ENCODE data around the gene DPP4. TPM values are rescaled to one million over a fixed set of nuclear protein-coding genes. Genes with fewer than 3 reads are reported as not detected.

DPP4 gene
- total and polyA plus RNA-seq, 2 experiments from 2014 or later = 1.5 to 2.8 TPM

DNA sequence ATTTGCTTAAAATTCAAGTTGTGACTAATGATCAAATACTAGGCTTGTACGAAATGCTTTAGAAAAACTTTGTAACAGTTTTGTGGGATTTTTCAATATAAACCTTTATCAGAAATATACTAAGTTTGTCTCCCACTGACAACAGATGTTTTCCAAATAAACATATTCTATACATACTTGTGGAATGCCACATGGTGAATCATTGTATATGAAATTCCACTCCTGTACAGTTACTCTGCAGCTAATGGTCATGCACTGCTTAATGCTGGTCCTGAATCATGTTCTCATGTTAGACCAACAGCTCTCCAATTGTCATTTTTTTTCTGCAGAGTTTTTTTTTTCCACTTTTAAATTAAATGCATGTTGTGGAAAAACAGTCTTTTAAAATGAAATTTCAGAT is 90.1 kb downstream of the DPP4 start:
- Histone ChIP-seq H3F3A (replicated peaks; ENCODE audit: low read depth) (no peaks in the 10 kb centered on the region), H3K36me3 (ENCODE audit: insufficient read depth) (no peaks in the 10 kb centered on the region), H3K27ac (ENCODE audit: low read depth) (no peak overlapping the region), H3K4me3 (no peak overlapping the region), H3K79me2 (replicated peaks; ENCODE audit: insufficient read depth) (no peaks in the 10 kb centered on the region), H3K4me2 (no peak overlapping the region), H3K9me2 (ENCODE audit: insufficient read depth) (no peaks in the 10 kb centered on the region), H2AFZ (no peak overlapping the region), H3K27me3 (ENCODE audit: insufficient read depth) (no peaks in the 10 kb centered on the region), H4K20me1 (replicated peaks; ENCODE audit: insufficient read depth) (no peaks in the 10 kb centered on the region), H3K4me1 (ENCODE audit: insufficient read depth) (no peaks in the 10 kb centered on the region)
- Mint-ChIP-seq H3K27ac (no peak overlapping the region), H3K4me3 (no peak overlapping the region), H3K36me3 (ENCODE audit: low read depth) (no peaks in the 10 kb centered on the region), H3K9me3 (no peaks in the 10 kb centered on the region), H3K27me3 (ENCODE audit: insufficient read depth, low read depth, poor library complexity) (no peaks in the 10 kb centered on the region), H3K4me1 (no peaks in the 10 kb centered on the region; the same call in 2 of the 3 replicates)
- ATAC-seq = no peak
- no peak for DNase-seq (ENCODE audit: low spot score)
- TF ChIP-seq EZH2phosphoT487 (IDR thresholded peaks at IDR 0.05; ENCODE audit: unreplicated experiment) (no peak), JUNB (IDR thresholded peaks at IDR 0.05; ENCODE audit: unreplicated experiment) (no peak), ZNF331 (CRISPR knock-in tag; IDR thresholded peaks at IDR 0.05; ENCODE audit: low read depth) (no peak), NANOG (IDR thresholded peaks at IDR 0.05; ENCODE audit: borderline replicate concordance) (no peak), CREB1 (CRISPR knock-in tag; IDR thresholded peaks at IDR 0.05; ENCODE audit: low read depth) (no peak), ZNF114 (CRISPR knock-in tag; IDR thresholded peaks at IDR 0.05) (no peak), POLR2AphosphoS5 (IDR thresholded peaks at IDR 0.05; ENCODE audit: low read depth) (no peak), STAT1 (IDR thresholded peaks at IDR 0.05; ENCODE audit: unreplicated experiment) (no peak), EZH2 (IDR thresholded peaks at IDR 0.05; ENCODE audit: low read depth, unreplicated experiment) (no peak)
- TF ChIP-seq, protein P1, sequence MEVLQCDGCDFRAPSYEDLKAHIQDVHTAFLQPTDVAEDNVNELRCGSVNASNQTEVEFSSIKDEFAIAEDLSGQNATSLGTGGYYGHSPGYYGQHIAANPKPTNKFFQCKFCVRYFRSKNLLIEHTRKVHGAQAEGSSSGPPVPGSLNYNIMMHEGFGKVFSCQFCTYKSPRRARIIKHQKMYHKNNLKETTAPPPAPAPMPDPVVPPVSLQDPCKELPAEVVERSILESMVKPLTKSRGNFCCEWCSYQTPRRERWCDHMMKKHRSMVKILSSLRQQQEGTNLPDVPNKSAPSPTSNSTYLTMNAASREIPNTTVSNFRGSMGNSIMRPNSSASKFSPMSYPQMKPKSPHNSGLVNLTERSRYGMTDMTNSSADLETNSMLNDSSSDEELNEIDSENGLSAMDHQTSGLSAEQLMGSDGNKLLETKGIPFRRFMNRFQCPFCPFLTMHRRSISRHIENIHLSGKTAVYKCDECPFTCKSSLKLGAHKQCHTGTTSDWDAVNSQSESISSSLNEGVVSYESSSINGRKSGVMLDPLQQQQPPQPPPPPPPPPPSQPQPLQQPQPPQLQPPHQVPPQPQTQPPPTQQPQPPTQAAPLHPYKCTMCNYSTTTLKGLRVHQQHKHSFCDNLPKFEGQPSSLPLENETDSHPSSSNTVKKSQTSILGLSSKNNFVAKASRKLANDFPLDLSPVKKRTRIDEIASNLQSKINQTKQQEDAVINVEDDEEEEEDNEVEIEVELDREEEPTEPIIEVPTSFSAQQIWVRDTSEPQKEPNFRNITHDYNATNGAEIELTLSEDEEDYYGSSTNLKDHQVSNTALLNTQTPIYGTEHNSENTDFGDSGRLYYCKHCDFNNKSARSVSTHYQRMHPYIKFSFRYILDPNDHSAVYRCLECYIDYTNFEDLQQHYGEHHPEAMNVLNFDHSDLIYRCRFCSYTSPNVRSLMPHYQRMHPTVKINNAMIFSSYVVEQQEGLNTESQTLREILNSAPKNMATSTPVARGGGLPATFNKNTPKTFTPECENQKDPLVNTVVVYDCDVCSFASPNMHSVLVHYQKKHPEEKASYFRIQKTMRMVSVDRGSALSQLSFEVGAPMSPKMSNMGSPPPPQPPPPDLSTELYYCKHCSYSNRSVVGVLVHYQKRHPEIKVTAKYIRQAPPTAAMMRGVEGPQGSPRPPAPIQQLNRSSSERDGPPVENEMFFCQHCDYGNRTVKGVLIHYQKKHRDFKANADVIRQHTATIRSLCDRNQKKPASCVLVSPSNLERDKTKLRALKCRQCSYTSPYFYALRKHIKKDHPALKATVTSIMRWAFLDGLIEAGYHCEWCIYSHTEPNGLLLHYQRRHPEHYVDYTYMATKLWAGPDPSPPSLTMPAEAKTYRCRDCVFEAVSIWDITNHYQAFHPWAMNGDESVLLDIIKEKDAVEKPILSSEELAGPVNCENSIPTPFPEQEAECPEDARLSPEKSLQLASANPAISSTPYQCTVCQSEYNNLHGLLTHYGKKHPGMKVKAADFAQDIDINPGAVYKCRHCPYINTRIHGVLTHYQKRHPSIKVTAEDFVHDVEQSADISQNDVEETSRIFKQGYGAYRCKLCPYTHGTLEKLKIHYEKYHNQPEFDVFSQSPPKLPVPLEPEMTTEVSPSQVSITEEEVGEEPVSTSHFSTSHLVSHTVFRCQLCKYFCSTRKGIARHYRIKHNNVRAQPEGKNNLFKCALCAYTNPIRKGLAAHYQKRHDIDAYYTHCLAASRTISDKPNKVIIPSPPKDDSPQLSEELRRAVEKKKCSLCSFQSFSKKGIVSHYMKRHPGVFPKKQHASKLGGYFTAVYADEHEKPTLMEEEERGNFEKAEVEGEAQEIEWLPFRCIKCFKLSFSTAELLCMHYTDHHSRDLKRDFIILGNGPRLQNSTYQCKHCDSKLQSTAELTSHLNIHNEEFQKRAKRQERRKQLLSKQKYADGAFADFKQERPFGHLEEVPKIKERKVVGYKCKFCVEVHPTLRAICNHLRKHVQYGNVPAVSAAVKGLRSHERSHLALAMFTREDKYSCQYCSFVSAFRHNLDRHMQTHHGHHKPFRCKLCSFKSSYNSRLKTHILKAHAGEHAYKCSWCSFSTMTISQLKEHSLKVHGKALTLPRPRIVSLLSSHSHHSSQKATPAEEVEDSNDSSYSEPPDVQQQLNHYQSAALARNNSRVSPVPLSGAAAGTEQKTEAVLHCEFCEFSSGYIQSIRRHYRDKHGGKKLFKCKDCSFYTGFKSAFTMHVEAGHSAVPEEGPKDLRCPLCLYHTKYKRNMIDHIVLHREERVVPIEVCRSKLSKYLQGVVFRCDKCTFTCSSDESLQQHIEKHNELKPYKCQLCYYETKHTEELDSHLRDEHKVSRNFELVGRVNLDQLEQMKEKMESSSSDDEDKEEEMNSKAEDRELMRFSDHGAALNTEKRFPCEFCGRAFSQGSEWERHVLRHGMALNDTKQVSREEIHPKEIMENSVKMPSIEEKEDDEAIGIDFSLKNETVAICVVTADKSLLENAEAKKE (CRISPR knock-in tag; IDR thresholded peaks at IDR 0.05) = no peak
- TF ChIP-seq, protein P2, sequence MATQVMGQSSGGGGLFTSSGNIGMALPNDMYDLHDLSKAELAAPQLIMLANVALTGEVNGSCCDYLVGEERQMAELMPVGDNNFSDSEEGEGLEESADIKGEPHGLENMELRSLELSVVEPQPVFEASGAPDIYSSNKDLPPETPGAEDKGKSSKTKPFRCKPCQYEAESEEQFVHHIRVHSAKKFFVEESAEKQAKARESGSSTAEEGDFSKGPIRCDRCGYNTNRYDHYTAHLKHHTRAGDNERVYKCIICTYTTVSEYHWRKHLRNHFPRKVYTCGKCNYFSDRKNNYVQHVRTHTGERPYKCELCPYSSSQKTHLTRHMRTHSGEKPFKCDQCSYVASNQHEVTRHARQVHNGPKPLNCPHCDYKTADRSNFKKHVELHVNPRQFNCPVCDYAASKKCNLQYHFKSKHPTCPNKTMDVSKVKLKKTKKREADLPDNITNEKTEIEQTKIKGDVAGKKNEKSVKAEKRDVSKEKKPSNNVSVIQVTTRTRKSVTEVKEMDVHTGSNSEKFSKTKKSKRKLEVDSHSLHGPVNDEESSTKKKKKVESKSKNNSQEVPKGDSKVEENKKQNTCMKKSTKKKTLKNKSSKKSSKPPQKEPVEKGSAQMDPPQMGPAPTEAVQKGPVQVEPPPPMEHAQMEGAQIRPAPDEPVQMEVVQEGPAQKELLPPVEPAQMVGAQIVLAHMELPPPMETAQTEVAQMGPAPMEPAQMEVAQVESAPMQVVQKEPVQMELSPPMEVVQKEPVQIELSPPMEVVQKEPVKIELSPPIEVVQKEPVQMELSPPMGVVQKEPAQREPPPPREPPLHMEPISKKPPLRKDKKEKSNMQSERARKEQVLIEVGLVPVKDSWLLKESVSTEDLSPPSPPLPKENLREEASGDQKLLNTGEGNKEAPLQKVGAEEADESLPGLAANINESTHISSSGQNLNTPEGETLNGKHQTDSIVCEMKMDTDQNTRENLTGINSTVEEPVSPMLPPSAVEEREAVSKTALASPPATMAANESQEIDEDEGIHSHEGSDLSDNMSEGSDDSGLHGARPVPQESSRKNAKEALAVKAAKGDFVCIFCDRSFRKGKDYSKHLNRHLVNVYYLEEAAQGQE (IDR thresholded peaks at IDR 0.05; ENCODE audit: unreplicated experiment) = no peak
- TF ChIP-seq, protein P3, sequence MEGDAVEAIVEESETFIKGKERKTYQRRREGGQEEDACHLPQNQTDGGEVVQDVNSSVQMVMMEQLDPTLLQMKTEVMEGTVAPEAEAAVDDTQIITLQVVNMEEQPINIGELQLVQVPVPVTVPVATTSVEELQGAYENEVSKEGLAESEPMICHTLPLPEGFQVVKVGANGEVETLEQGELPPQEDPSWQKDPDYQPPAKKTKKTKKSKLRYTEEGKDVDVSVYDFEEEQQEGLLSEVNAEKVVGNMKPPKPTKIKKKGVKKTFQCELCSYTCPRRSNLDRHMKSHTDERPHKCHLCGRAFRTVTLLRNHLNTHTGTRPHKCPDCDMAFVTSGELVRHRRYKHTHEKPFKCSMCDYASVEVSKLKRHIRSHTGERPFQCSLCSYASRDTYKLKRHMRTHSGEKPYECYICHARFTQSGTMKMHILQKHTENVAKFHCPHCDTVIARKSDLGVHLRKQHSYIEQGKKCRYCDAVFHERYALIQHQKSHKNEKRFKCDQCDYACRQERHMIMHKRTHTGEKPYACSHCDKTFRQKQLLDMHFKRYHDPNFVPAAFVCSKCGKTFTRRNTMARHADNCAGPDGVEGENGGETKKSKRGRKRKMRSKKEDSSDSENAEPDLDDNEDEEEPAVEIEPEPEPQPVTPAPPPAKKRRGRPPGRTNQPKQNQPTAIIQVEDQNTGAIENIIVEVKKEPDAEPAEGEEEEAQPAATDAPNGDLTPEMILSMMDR (conservative IDR thresholded peaks at IDR 0.05; ENCODE audit: low read depth in 2 of 2) = no peak
- TF ChIP-seq, protein P4, sequence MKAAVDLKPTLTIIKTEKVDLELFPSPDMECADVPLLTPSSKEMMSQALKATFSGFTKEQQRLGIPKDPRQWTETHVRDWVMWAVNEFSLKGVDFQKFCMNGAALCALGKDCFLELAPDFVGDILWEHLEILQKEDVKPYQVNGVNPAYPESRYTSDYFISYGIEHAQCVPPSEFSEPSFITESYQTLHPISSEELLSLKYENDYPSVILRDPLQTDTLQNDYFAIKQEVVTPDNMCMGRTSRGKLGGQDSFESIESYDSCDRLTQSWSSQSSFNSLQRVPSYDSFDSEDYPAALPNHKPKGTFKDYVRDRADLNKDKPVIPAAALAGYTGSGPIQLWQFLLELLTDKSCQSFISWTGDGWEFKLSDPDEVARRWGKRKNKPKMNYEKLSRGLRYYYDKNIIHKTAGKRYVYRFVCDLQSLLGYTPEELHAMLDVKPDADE (IDR thresholded peaks at IDR 0.05) = no peak

Measured in GM23338 (cell line).